Measurements from ENCODE around the gene CPNE7. TPM values are rescaled to one million over a fixed set of nuclear protein-coding genes. Genes with fewer than 3 reads are reported as not detected.

The CPNE7 gene
- total and polyA plus RNA-seq, 2 of the 4 experiments (the other 2 are of a cell fraction): 5.4 to 17.4 TPM

GRCh38 chr16:89534252-89534756 is 41.3 kb upstream of the CPNE7 start:
- BruUV-seq (replicated peaks): no TSS peak
- peaks cover 78% of the 10 kb centered on the region for H3K36me3 ChIP-seq (ENCODE audit: control insufficient read depth, insufficient read depth, low read length)
- H2BK20ac ChIP-seq (ENCODE audit: low read depth, low read length): no peak overlapping the region
- no peak overlapping the region for H3K23ac ChIP-seq (ENCODE audit: low read depth, low read length)
- H3K4me2 ChIP-seq (ENCODE audit: low read depth, low read length): no peak overlapping the region
- H3K9me3 ChIP-seq (ENCODE audit: control insufficient read depth, insufficient read depth, low read length): no peaks in the 10 kb centered on the region
- ChIA-PET POLR2A (ENCODE audit: unreplicated experiment) (no interaction called here), CTCF (interaction anchor here (0.6 kb wide), 1 partner anchor 212 kb away, joined by 3 read pairs; no protein-coding TSS in a partner anchor)
- H3K4me3 ChIP-seq (ENCODE audit: insufficient read depth, low read depth, low read length): no peak overlapping the region
- TF ChIP-seq MXI1 (IDR thresholded peaks at IDR 0.05; ENCODE audit: borderline replicate concordance, low read depth, low read length) (no peak), FOS (IDR thresholded peaks at IDR 0.05; ENCODE audit: low read depth, low read length) (no peak), CTCF (conservative IDR thresholded peaks at IDR 0.05; ENCODE audit: low read depth, low read length) (no peak), SMC3 (IDR thresholded peaks at IDR 0.05; ENCODE audit: low read depth, low read length) (no peak), MAZ (IDR thresholded peaks at IDR 0.05; ENCODE audit: borderline replicate concordance, low read depth, low read length) (no peak), BHLHE40 (IDR thresholded peaks at IDR 0.05; ENCODE audit: low read depth, low read length) (no peak), USF2 (IDR thresholded peaks at IDR 0.05; ENCODE audit: low read depth, low read length) (no peak), NFE2L2 (IDR thresholded peaks at IDR 0.05; ENCODE audit: low read depth, low read length) (no peak), RCOR1 (IDR thresholded peaks at IDR 0.05; ENCODE audit: insufficient replicate concordance, low read length) (no peak), ELK1 (IDR thresholded peaks at IDR 0.05; ENCODE audit: borderline replicate concordance, low read depth, low read length) (no peak), MAFK (IDR thresholded peaks at IDR 0.05; ENCODE audit: low read depth, low read length) (no peak), RAD21 (IDR thresholded peaks at IDR 0.05; ENCODE audit: low read length) (no peak), POLR2A (IDR thresholded peaks at IDR 0.05; ENCODE audit: low read depth, low read length) (no peak), RFX5 (IDR thresholded peaks at IDR 0.05; ENCODE audit: low read depth, low read length) (no peak), CEBPB (IDR thresholded peaks at IDR 0.05; ENCODE audit: low read depth, low read length) (no peak), CHD1 (IDR thresholded peaks at IDR 0.05; ENCODE audit: low read depth, low read length) (no peak)
- ATAC-seq (ENCODE audit: low read depth) (peak; percentile 62; the same call in 1 of the 2 replicates), DNase-seq (no peak)
- H2AFZ ChIP-seq (replicated peaks; ENCODE audit: low read length, poor library complexity): no peak overlapping the region
- no peak overlapping the region for H4K8ac ChIP-seq (ENCODE audit: low read depth in 2 of 2, low read length in 2 of 2)
- intact Hi-C loops (cut with micrococcal nuclease) (no loop called here), dilution Hi-C loops (cut with HindIII; ENCODE audit: low sequenced_read_pairs, unreplicated experiment) (no loop called here), in situ Hi-C loops (cut with MboI; ENCODE audit: low sequenced_read_pairs) (no loop called here)
- H4K5ac ChIP-seq (ENCODE audit: low read depth, low read length): no peak overlapping the region
- no peak overlapping the region for H2AK5ac ChIP-seq (ENCODE audit: low read depth, low read length)
- no peaks in the 10 kb centered on the region for H3K4me1 ChIP-seq (ENCODE audit: control insufficient read depth, insufficient read depth, low read length)
- 0 out of 2 replicates have a peak, but pooled peaks cover 3% of the 10 kb centered on the region for H3K9me1 ChIP-seq (ENCODE audit: insufficient read depth, low read length)
- no peak overlapping the region for H2BK15ac ChIP-seq (ENCODE audit: low read depth, low read length)
- peak overlapping the region; percentile 24 for H2AK9ac ChIP-seq (replicated peaks; ENCODE audit: low read depth, low read length, poor library complexity)
- H3K79me1 ChIP-seq (ENCODE audit: low read depth in 1 of 2, low read length in 2 of 2): peaks cover 16 to 54% of the 10 kb centered on the region in 2 experiments; a peak in 2 of 4 replicates
- no peak overlapping the region for H3K4ac ChIP-seq (ENCODE audit: low read depth, low read length)
- H2BK120ac ChIP-seq (ENCODE audit: low read depth, low read length): no peak overlapping the region
- H2BK5ac ChIP-seq (ENCODE audit: low read depth, low read length, poor library complexity, severe bottlenecking): no peak overlapping the region
- H3K18ac ChIP-seq (ENCODE audit: low read depth, low read length): no peak overlapping the region
- H4K20me1 ChIP-seq (ENCODE audit: insufficient read depth, low read length): peaks cover 24% of the 10 kb centered on the region
- H3K27ac ChIP-seq (ENCODE audit: insufficient read depth, low read length): no peak overlapping the region
- no peak overlapping the region for H3K14ac ChIP-seq (replicated peaks; ENCODE audit: low read depth, low read length)
- H3K9ac ChIP-seq (ENCODE audit: low read depth, low read length): no peak overlapping the region
- H3K56ac ChIP-seq (ENCODE audit: extremely low read depth, insufficient read depth, low read length): no peak overlapping the region
- 83% methylated on average over 2 of the region's 11 CpGs; no CpG with 5 or more reads in 1 of the 2 experiments for WGBS, 2 experiments (ENCODE audit: extremely low coverage in 2 of 2, insufficient read length in 1 of 2)
- H4K91ac ChIP-seq (ENCODE audit: insufficient read depth, low read depth, low read length): no peak overlapping the region
- no peaks in the 10 kb centered on the region for H3K27me3 ChIP-seq (ENCODE audit: control insufficient read depth, insufficient read depth, low read length)
